ENCODE data around the gene DUOXA1.

GRCh38 chr15:45148076-45149059 lies 18.7 kb upstream of the DUOXA1 start:
- TF ChIP-seq, protein P1, sequence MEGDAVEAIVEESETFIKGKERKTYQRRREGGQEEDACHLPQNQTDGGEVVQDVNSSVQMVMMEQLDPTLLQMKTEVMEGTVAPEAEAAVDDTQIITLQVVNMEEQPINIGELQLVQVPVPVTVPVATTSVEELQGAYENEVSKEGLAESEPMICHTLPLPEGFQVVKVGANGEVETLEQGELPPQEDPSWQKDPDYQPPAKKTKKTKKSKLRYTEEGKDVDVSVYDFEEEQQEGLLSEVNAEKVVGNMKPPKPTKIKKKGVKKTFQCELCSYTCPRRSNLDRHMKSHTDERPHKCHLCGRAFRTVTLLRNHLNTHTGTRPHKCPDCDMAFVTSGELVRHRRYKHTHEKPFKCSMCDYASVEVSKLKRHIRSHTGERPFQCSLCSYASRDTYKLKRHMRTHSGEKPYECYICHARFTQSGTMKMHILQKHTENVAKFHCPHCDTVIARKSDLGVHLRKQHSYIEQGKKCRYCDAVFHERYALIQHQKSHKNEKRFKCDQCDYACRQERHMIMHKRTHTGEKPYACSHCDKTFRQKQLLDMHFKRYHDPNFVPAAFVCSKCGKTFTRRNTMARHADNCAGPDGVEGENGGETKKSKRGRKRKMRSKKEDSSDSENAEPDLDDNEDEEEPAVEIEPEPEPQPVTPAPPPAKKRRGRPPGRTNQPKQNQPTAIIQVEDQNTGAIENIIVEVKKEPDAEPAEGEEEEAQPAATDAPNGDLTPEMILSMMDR (conservative IDR thresholded peaks at IDR 0.05; ENCODE audit: low read depth in 2 of 2), result no peak
- TF ChIP-seq POLR2AphosphoS5 (IDR thresholded peaks at IDR 0.05; ENCODE audit: low read depth), result no peak
